HL-60 (cell line): ENCODE data around the gene PCGF6.

ENCODE experiments used
- DNase-seq, 2 experiments: peaks; one replicate each; pipeline ENCODE4 v3.0.0-alpha.2; 2010 to 2020; ENCODE audit warnings: low read depth in 1 of 2, low spot score in 1 of 2
- H3K27ac ChIP-seq: fragments of 250-450 bp; sonication (Bioruptor Pico); replicated peaks from 2 replicates; pipeline ENCODE4 v1.5.1; 2020; ENCODE audit warnings: mild to moderate bottlenecking, moderate library complexity
- H3K27me3 ChIP-seq: fragments of 250-450 bp; sonication (Bioruptor Pico); 2 replicates; pipeline ENCODE4 v1.5.1; 2021; ENCODE audit warnings: mild to moderate bottlenecking, moderate library complexity; ENCODE audit not compliant: insufficient read depth, poor library complexity, severe bottlenecking
- H3K4me3 ChIP-seq: replicated peaks from 2 replicates; pipeline ENCODE4 v1.5.1; 2011; ENCODE audit warnings: mild to moderate bottlenecking, control low read depth, low read length; ENCODE audit not compliant: insufficient read depth
- CTCF ChIP-seq: IDR thresholded peaks from one replicate; pipeline ENCODE4 v1.5.1; 2011; ENCODE audit warnings: low read length, control low read depth, inconsistent platforms; ENCODE audit not compliant: insufficient read depth
- GABPA ChIP-seq: IDR thresholded peaks from 2 replicates; pipeline ENCODE4 v1.6.1; 2012; ENCODE audit warnings: low read depth
- POLR2AphosphoS5 ChIP-seq: IDR thresholded peaks from 2 replicates; pipeline ENCODE4 v1.6.1; 2012; ENCODE audit warnings: low read depth
- SPI1 ChIP-seq: IDR thresholded peaks from 2 replicates; pipeline ENCODE4 v1.6.1; 2012; ENCODE audit warnings: low read depth, mild to moderate bottlenecking, borderline replicate concordance
- long read RNA-seq: library from polyadenylated mRNA; unstranded; transcript quantifications from one replicate; pipeline ENCODE4 v2.0.0, GENCODE V29; 2020
- TF ChIP-seq, protein P1 (sequence below): IDR thresholded peaks from 2 replicates; pipeline ENCODE4 v1.6.1; 2012; ENCODE audit warnings: low read depth; ENCODE audit not compliant: insufficient replicate concordance

Gene PCGF6
- long read RNA-seq, transcript PCGF6-202 (10 exons, 2,230 nt), result major isoform, 198 of 239 reads
- long read RNA-seq, transcript PCGF6-201 (7 exons, 1,950 nt), result minor isoform, 8 of 239 reads
- long read RNA-seq, partial matches to known transcripts, result 3 of 239 reads
- long read RNA-seq, other reads (novel, unspliced or antisense), result 28 of 239 reads

DNA sequence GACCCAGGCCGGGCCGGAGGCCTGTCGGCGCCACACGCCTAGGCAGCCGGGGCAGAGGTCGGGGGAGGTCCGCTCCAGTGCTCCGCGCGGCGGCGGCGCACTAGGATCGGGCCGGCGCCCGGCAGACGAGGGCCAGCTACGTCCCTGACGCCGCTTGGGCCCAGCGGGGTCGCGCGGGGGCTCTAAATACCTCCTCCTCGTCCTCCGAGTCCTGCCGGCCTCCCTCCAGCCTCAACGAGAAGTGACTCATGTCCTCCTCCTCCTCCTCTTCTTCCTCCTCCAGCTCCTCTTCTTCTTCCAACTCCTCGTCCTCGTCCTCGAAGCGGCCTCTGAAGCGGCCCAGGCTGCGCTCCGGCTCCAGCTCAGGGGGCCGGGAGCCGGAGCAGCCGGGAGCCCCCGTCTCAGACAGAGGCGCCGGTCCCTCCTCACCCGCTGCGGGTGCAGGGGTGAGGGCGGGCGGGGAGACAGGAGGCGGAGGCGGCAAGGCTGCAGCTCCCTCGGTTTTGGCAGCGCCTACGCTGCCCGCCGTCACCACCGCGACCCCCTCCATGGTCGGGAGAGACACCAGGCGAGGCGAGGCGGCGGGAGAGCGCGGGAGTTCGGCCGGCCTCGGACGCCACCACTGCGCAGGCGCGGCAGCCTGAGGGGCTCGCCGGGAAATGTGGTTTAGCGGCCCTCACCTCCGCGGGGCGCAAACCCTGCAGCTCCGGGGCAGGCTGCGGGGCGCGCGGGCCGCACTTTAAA is at the start of gene PCGF6:
Gene PCGF6, minus strand, starts transcription at position 624 of the 744 bp plus-strand sequence. Its CDS starts 74 bp downstream, at position 550.
- Histone ChIP-seq H3K27me3 (no peaks in the 10 kb centered on the region), H3K27ac (peak within 1 kb of the TSS; percentile 85), H3K4me3 (peak within 1 kb of the TSS; percentile 80)
- peak; percentile 62 to 75 for DNase-seq
- TF ChIP-seq, protein P1, sequence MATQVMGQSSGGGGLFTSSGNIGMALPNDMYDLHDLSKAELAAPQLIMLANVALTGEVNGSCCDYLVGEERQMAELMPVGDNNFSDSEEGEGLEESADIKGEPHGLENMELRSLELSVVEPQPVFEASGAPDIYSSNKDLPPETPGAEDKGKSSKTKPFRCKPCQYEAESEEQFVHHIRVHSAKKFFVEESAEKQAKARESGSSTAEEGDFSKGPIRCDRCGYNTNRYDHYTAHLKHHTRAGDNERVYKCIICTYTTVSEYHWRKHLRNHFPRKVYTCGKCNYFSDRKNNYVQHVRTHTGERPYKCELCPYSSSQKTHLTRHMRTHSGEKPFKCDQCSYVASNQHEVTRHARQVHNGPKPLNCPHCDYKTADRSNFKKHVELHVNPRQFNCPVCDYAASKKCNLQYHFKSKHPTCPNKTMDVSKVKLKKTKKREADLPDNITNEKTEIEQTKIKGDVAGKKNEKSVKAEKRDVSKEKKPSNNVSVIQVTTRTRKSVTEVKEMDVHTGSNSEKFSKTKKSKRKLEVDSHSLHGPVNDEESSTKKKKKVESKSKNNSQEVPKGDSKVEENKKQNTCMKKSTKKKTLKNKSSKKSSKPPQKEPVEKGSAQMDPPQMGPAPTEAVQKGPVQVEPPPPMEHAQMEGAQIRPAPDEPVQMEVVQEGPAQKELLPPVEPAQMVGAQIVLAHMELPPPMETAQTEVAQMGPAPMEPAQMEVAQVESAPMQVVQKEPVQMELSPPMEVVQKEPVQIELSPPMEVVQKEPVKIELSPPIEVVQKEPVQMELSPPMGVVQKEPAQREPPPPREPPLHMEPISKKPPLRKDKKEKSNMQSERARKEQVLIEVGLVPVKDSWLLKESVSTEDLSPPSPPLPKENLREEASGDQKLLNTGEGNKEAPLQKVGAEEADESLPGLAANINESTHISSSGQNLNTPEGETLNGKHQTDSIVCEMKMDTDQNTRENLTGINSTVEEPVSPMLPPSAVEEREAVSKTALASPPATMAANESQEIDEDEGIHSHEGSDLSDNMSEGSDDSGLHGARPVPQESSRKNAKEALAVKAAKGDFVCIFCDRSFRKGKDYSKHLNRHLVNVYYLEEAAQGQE, result no peak
- no peak for TF ChIP-seq GABPA
- no peak; the same call in 1 of the 2 replicates for TF ChIP-seq POLR2AphosphoS5
- no peak for TF ChIP-seq CTCF

- peak overlapping the region; percentile 77 for H3K4me3 ChIP-seq
- H3K27me3 ChIP-seq, result no peaks in the 10 kb centered on the region
- peak overlapping the region; percentile 88 for H3K27ac ChIP-seq
- peak in 1 of 2 experiments; percentile 40 for DNase-seq
- TF ChIP-seq SPI1, result no peak
- TF ChIP-seq GABPA, result no peak
- TF ChIP-seq CTCF, result no peak
- no peak for TF ChIP-seq POLR2AphosphoS5
These were observed 46.4 kb upstream of the PCGF6 start for GRCh38 chr10:103397191-103397825.

GRCh38 chr10:103396789-103397087 is 45.8 kb upstream of the PCGF6 start:
- Histone ChIP-seq H3K4me3 (peak overlapping the region; percentile 77), H3K27ac (peak overlapping the region; percentile 88), H3K27me3 (no peaks in the 10 kb centered on the region)
- DNase-seq, result no peak
- no peak for TF ChIP-seq SPI1
- no peak for TF ChIP-seq GABPA
- no peak for TF ChIP-seq CTCF
- no peak for TF ChIP-seq POLR2AphosphoS5
- TF ChIP-seq, protein P1, result no peak
